Measurements from ENCODE around the gene BICC1.

The BICC1 gene

GRCh38 chr10:58868736-58869435 lies 356.2 kb downstream of the BICC1 start:
- Histone ChIP-seq H2AFZ (ENCODE audit: low read depth) (no peak overlapping the region), H3K36me3 (ENCODE audit: insufficient read depth) (no peaks in the 10 kb centered on the region), H3K79me2 (ENCODE audit: insufficient read depth, low read depth) (no peaks in the 10 kb centered on the region), H3K4me2 (no peak overlapping the region), H4K20me1 (ENCODE audit: insufficient read depth) (no peaks in the 10 kb centered on the region), H3K27me3 (ENCODE audit: insufficient read depth, low read depth) (no peaks in the 10 kb centered on the region), H3K9ac (no peak overlapping the region), H3K4me1 (ENCODE audit: low read depth, poor library complexity, severe bottlenecking) (no peaks in the 10 kb centered on the region), H3K27ac (no peak overlapping the region), H3K4me3 (IDR thresholded peaks at IDR 0.05; ENCODE audit: insufficient read depth, low read depth, low read length) (no peak overlapping the region)
- TF ChIP-seq CTCF (conservative IDR thresholded peaks at IDR 0.05; ENCODE audit: low read depth, low read length), result no peak

DNA sequence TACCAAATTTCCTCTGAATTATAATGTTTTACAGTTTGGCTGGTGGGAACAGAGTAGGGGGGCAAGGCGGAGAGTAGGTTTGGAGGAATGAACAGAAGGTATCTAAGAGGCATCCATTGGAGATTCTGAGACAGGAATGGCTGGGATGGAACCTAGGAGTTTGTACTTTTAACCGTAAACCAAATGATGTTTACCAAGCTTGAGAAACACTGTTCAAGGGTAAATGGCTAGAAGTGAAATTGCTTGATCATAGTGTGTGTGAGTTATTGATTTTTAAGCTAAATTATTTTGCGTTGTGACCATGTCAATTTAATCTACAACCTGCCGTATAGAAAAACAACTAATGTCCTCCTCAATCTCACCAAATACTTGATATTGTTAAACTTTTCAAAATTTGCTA lies 357.4 kb downstream of the BICC1 start:
- no peak overlapping the region for H3K4me2 ChIP-seq
- no peak for TF ChIP-seq CTCF (conservative IDR thresholded peaks at IDR 0.05; ENCODE audit: low read depth, low read length)
- no peak overlapping the region for H3K27ac ChIP-seq
- H3K4me1 ChIP-seq (ENCODE audit: low read depth, poor library complexity, severe bottlenecking), result no peaks in the 10 kb centered on the region
- H3K36me3 ChIP-seq (ENCODE audit: insufficient read depth), result no peaks in the 10 kb centered on the region
- H3K27me3 ChIP-seq (ENCODE audit: insufficient read depth, low read depth), result no peaks in the 10 kb centered on the region
- no peak overlapping the region for H3K4me3 ChIP-seq (IDR thresholded peaks at IDR 0.05; ENCODE audit: insufficient read depth, low read depth, low read length)
- no peak overlapping the region for H2AFZ ChIP-seq (ENCODE audit: low read depth)
- no peak overlapping the region for H3K9ac ChIP-seq
- H3K79me2 ChIP-seq (ENCODE audit: insufficient read depth, low read depth), result no peaks in the 10 kb centered on the region
- H4K20me1 ChIP-seq (ENCODE audit: insufficient read depth), result no peaks in the 10 kb centered on the region

- Histone ChIP-seq H3K9ac (no peak overlapping the region), H3K4me1 (ENCODE audit: low read depth, poor library complexity, severe bottlenecking) (no peaks in the 10 kb centered on the region), H3K79me2 (ENCODE audit: insufficient read depth, low read depth) (no peaks in the 10 kb centered on the region), H3K4me2 (no peak overlapping the region), H4K20me1 (ENCODE audit: insufficient read depth) (no peaks in the 10 kb centered on the region), H3K27me3 (ENCODE audit: insufficient read depth, low read depth) (no peaks in the 10 kb centered on the region), H3K4me3 (IDR thresholded peaks at IDR 0.05; ENCODE audit: insufficient read depth, low read depth, low read length) (no peak overlapping the region), H3K27ac (no peak overlapping the region), H2AFZ (ENCODE audit: low read depth) (no peak overlapping the region), H3K36me3 (ENCODE audit: insufficient read depth) (no peaks in the 10 kb centered on the region)
- no peak for TF ChIP-seq CTCF (conservative IDR thresholded peaks at IDR 0.05; ENCODE audit: low read depth, low read length)
These were observed 360.5 kb downstream of the BICC1 start for GRCh38 chr10:58873161-58873560.

All from KMS-11 (cell line).